IPS DF 6.9 (cell line): ENCODE measurements around the gene SMIM1.

Experiments used
- DNase-seq: peaks from one replicate; pipeline ENCODE4 v3.0.0-alpha.2; 2013; ENCODE audit warnings: low read depth, low spot score
- H3K27ac ChIP-seq: one replicate; pipeline ENCODE4 v1.5.1; 2013; ENCODE audit warnings: low read length, control low read depth
- H3K27me3 ChIP-seq: 2 replicates; pipeline ENCODE4 v1.6.1; 2013; ENCODE audit warnings: mild to moderate bottlenecking, low read length; ENCODE audit not compliant: control insufficient read depth, insufficient read depth
- H3K36me3 ChIP-seq: 2 replicates; pipeline ENCODE4 v1.6.1; 2013; ENCODE audit warnings: low read length; ENCODE audit not compliant: control insufficient read depth, insufficient read depth
- H3K4me1 ChIP-seq: 2 replicates; pipeline ENCODE4 v1.6.1; 2013; ENCODE audit warnings: low read length; ENCODE audit not compliant: control insufficient read depth, insufficient read depth
- H3K4me3 ChIP-seq: 2 replicates; pipeline ENCODE4 v1.5.1; 2013; ENCODE audit warnings: mild to moderate bottlenecking, low read length
- H3K9me3 ChIP-seq: 2 replicates; pipeline ENCODE4 v1.6.1; 2013; ENCODE audit warnings: low read length, inconsistent platforms; ENCODE audit not compliant: control insufficient read depth, insufficient read depth
- WGBS: extraction: QIAGEN DNeasy Blood & Tissue Kit; methylation state at CpG from one replicate; pipeline ENCODE4 v1.1.7; 2013; ENCODE audit warnings: mixed read lengths, missing lambda C conversion rate; ENCODE audit not compliant: insufficient read length, insufficient coverage; 5-methylcytosine and 5-hydroxymethylcytosine counted together

The SMIM1 gene

GRCh38 chr1:3771108-3772026 lies 1.2 kb upstream of the SMIM1 start:
- DNase-seq, result no peak
- no CpG with 5 or more reads among the region's 32 CpGs for WGBS
- Histone ChIP-seq H3K27me3 (no peaks in the 10 kb centered on the region), H3K4me3 (peak overlapping the region; percentile 52; the same call in 1 of the 2 replicates), H3K4me1 (peaks cover 15% of the 10 kb centered on the region), H3K9me3 (no peaks in the 10 kb centered on the region), H3K36me3 (no peaks in the 10 kb centered on the region; the same call in 1 of the 2 replicates), H3K27ac (no peak overlapping the region)

- peaks cover 16% of the 10 kb centered on the region for H3K4me1 ChIP-seq
- WGBS, result no CpG with 5 or more reads among the region's 61 CpGs
- peak overlapping the region; percentile 52; the same call in 1 of the 2 replicates for H3K4me3 ChIP-seq
- H3K36me3 ChIP-seq, result no peaks in the 10 kb centered on the region; the same call in 1 of the 2 replicates
- peak; percentile 74 for DNase-seq
- H3K9me3 ChIP-seq, result no peaks in the 10 kb centered on the region
- no peaks in the 10 kb centered on the region for H3K27me3 ChIP-seq
- H3K27ac ChIP-seq, result no peak overlapping the region
Measured at GRCh38 chr1:3772027-3772714, 378 bp upstream of the SMIM1 start.

GRCh38 chr1:3773572-3774275 lies 1.2 kb downstream of the SMIM1 start:
- Histone ChIP-seq H3K4me1 (peaks cover 16% of the 10 kb centered on the region), H3K27me3 (no peaks in the 10 kb centered on the region), H3K36me3 (no peaks in the 10 kb centered on the region; the same call in 1 of the 2 replicates), H3K9me3 (no peaks in the 10 kb centered on the region), H3K27ac (no peak overlapping the region), H3K4me3 (no peak overlapping the region)
- WGBS, result no CpG with 5 or more reads among the region's 16 CpGs
- no peak for DNase-seq

DNA sequence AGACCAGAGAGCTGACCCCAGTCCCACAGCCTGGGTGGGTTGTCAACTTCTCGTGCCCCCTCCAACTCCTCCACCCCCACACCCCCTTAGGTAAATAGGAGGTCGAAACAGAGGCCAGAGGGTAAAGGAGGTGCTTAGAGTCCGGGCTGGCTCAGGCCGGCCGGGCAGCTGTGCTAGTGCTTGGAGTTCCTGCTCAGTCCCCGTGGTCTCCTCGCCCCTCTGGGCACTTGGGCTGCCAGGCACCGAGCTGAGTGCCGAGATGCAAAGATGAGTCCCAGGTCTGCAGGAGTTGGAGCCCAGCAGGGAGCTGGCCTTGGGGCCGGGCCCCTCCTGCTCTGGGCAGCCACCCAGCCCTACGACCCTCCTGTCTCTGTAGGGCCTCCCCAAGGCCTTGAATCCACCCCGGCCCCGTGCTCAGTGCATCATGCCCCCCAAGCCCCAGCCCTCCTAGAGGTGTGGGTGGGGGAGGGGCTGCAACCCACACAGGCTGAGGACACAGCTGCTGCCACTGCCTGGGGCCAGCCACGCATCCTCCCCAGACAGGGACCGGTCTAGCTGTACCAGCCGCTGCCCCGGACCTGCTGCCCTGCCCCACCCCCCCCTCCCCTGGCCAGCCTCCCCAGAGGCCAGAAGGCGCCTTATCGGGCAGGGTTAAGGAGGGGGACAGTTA lies 1.9 kb downstream of the SMIM1 start:
- no peaks in the 10 kb centered on the region; the same call in none of the 2 replicates for H3K36me3 ChIP-seq
- WGBS, result no CpG with 5 or more reads among the region's 19 CpGs
- no peak overlapping the region for H3K27ac ChIP-seq
- H3K4me1 ChIP-seq, result peaks cover 16% of the 10 kb centered on the region
- H3K9me3 ChIP-seq, result no peaks in the 10 kb centered on the region
- no peak for DNase-seq
- H3K4me3 ChIP-seq, result no peak overlapping the region
- H3K27me3 ChIP-seq, result no peaks in the 10 kb centered on the region

GRCh38 chr1:3774946-3775489 lies 2.5 kb downstream of the SMIM1 start:
- Histone ChIP-seq H3K36me3 (peaks cover 5% of the 10 kb centered on the region), H3K27me3 (no peaks in the 10 kb centered on the region), H3K4me3 (no peak overlapping the region), H3K27ac (no peak overlapping the region), H3K9me3 (no peaks in the 10 kb centered on the region), H3K4me1 (peaks cover 16% of the 10 kb centered on the region)
- DNase-seq, result no peak
- WGBS, result no CpG with 5 or more reads among the region's 17 CpGs

GRCh38 chr1:3775490-3776230 lies 3.1 kb downstream of the SMIM1 start:
- WGBS, result no CpG with 5 or more reads among the region's 27 CpGs
- H3K9me3 ChIP-seq, result no peaks in the 10 kb centered on the region
- H3K4me3 ChIP-seq, result no peak overlapping the region
- peaks cover 16% of the 10 kb centered on the region for H3K4me1 ChIP-seq
- H3K36me3 ChIP-seq, result peaks cover 10% of the 10 kb centered on the region
- H3K27ac ChIP-seq, result no peak overlapping the region
- peak; percentile 47 for DNase-seq
- H3K27me3 ChIP-seq, result no peaks in the 10 kb centered on the region

GRCh38 chr1:3776231-3776961 lies 3.8 kb downstream of the SMIM1 start:
- peaks cover 15% of the 10 kb centered on the region for H3K36me3 ChIP-seq
- H3K4me1 ChIP-seq, result peaks cover 16% of the 10 kb centered on the region
- no peak overlapping the region for H3K4me3 ChIP-seq
- no peaks in the 10 kb centered on the region for H3K9me3 ChIP-seq
- no peaks in the 10 kb centered on the region for H3K27me3 ChIP-seq
- DNase-seq, result no peak
- no peak overlapping the region for H3K27ac ChIP-seq
- WGBS, result no CpG with 5 or more reads among the region's 21 CpGs

DNA sequence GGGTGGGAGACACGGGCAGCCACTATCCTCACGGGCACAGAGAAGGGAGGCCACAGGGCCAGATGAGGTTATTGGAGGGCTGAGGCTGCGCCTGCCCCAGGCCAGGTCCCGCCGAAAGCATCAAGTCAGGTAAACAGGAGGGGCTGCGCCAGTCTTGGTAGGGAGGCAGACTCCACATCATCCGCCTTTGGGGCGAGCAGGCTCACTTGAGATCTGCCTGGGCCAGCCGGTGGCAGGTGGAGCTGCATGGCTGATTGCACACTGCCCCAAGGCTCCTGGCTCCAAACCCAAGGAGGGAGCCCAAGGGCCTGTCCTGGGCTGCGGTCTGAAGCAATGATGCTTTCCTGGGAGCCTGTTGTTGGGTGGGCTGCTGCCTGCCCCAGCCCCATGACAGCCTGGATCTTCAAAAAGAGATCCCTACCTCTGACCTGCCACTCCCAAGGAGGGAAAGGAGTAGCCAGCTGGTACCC lies 4.6 kb downstream of the SMIM1 start:
- H3K27ac ChIP-seq, result no peak overlapping the region
- DNase-seq, result no peak
- H3K27me3 ChIP-seq, result no peaks in the 10 kb centered on the region
- WGBS, result no CpG with 5 or more reads among the region's 10 CpGs
- no peaks in the 10 kb centered on the region for H3K9me3 ChIP-seq
- peaks cover 14% of the 10 kb centered on the region for H3K4me1 ChIP-seq
- peaks cover 20% of the 10 kb centered on the region for H3K36me3 ChIP-seq
- H3K4me3 ChIP-seq, result no peak overlapping the region
